Measurements from ENCODE around the gene BEAN1.

DNA sequence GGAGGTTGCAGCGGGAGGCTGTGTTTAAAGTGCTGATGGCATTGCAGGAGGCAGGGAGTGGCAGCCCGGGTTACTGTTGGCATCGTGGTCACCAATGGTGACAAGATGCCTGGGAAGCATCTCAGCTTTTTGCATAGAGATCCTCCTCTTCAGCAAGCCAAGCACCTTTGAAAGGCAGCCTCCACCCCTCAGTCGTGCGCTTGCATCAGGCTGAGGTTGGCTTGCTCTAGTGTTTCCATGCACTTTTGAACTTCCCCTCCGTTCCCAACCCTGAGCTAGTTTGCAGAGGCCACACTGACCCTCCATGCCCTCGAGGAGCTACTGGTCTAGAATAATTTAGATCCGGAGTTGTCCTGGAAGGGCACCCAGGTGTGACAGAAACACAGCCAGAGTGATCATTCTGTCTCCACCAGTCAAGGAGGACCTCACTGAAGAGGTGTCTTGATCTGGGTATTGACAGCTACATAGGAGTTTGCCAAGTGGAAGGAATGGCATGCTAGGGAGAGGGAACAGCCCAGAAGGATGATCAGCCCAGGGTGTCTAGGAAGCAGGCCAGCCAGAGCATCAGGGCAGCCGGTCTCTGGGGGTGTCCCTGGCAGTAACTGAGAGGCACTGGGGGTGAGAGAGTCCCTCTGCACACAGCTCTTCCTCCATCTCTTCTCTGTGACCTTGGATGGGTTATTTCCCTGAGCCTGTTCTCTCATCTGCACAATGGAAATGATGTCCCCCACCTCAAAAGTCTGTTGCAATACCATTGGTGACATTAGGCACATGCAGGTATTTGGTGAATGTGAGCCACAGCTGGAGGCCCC lies 7.7 kb downstream of the BEAN1 start:
- TF ChIP-seq, protein P1, sequence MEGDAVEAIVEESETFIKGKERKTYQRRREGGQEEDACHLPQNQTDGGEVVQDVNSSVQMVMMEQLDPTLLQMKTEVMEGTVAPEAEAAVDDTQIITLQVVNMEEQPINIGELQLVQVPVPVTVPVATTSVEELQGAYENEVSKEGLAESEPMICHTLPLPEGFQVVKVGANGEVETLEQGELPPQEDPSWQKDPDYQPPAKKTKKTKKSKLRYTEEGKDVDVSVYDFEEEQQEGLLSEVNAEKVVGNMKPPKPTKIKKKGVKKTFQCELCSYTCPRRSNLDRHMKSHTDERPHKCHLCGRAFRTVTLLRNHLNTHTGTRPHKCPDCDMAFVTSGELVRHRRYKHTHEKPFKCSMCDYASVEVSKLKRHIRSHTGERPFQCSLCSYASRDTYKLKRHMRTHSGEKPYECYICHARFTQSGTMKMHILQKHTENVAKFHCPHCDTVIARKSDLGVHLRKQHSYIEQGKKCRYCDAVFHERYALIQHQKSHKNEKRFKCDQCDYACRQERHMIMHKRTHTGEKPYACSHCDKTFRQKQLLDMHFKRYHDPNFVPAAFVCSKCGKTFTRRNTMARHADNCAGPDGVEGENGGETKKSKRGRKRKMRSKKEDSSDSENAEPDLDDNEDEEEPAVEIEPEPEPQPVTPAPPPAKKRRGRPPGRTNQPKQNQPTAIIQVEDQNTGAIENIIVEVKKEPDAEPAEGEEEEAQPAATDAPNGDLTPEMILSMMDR (IDR thresholded peaks at IDR 0.05), result no peak
- TF ChIP-seq EZH2phosphoT487 (IDR thresholded peaks at IDR 0.05; ENCODE audit: borderline replicate concordance, low read depth) (no peak), POLR2AphosphoS5 (IDR thresholded peaks at IDR 0.05; ENCODE audit: low read depth, low read length) (no peak), RAD21 (IDR thresholded peaks at IDR 0.05; ENCODE audit: low read length) (no peak), IRF3 (IDR thresholded peaks at IDR 0.05; ENCODE audit: low read depth, low read length) (no peak)

Measured in SK-N-SH (cell line).